Calu3 (cell line): Measurements from ENCODE around the gene PHYHIPL. TPM values are rescaled to one million over a fixed set of nuclear protein-coding genes. Genes with fewer than 3 reads are reported as not detected.

ENCODE experiments used
- BruUV-seq: library from RNA; stranded (reverse); fragments of 400-500 nt; replicated peaks from 2 replicates; lab custom pipeline; 2021; lab: Mats Ljungman, UMichigan
- CTCF ChIA-PET: fragments of 300-600 bp; sonication (Branson Sonifier 250); formaldehyde crosslinking; loops from one replicate; lab custom pipeline; 2022; ENCODE audit warnings: antibody characterized with exemption; lab: Charles Lee
- DNase-seq: peaks from one replicate; pipeline ENCODE4 v3.0.0; 2022
- H3K27ac Mint-ChIP-seq: one replicate; pipeline ENCODE4 v1.8.0; 2022; ENCODE audit warnings: mixed read lengths; ENCODE audit not compliant: unreplicated experiment
- H3K27me3 Mint-ChIP-seq: one replicate; pipeline ENCODE4 v1.8.0; 2022; ENCODE audit warnings: mixed read lengths; ENCODE audit not compliant: unreplicated experiment
- H3K36me3 Mint-ChIP-seq: one replicate; pipeline ENCODE4 v1.8.0; 2022; ENCODE audit warnings: mild to moderate bottlenecking, moderate library complexity, mixed read lengths; ENCODE audit not compliant: insufficient read depth, unreplicated experiment
- H3K4me1 Mint-ChIP-seq: one replicate; pipeline ENCODE4 v1.8.0; 2022; ENCODE audit warnings: mild to moderate bottlenecking, low read depth, mixed read lengths; ENCODE audit not compliant: unreplicated experiment
- H3K4me3 Mint-ChIP-seq: one replicate; pipeline ENCODE4 v1.8.0; 2022; ENCODE audit warnings: mild to moderate bottlenecking, low read depth, moderate library complexity, mixed read lengths; ENCODE audit not compliant: unreplicated experiment
- H3K9me3 Mint-ChIP-seq: one replicate; pipeline ENCODE4 v1.8.0; 2022; ENCODE audit warnings: low read depth, mixed read lengths; ENCODE audit not compliant: unreplicated experiment
- intact Hi-C: fragments of 100-400 bp; cut with micrococcal nuclease; formaldehyde crosslinking; loops from one replicate; pipeline ENCODE4 v1.10.0; 2022; ENCODE audit not compliant: unreplicated experiment
- total RNA-seq: library from RNA; stranded (reverse); gene quantifications from 2 replicates; pipeline ENCODE4 v1.2.3, GENCODE V29; 2022
- TF ChIP-seq, protein P1 (sequence below): fragments of 200-600 bp; IDR thresholded peaks from one replicate; pipeline ENCODE4 v1.8.0; 2022; ENCODE audit warnings: antibody characterized with exemption; ENCODE audit not compliant: unreplicated experiment

The PHYHIPL gene
- total RNA-seq, 1 experiment from 2014 or later: not detected

DNA sequence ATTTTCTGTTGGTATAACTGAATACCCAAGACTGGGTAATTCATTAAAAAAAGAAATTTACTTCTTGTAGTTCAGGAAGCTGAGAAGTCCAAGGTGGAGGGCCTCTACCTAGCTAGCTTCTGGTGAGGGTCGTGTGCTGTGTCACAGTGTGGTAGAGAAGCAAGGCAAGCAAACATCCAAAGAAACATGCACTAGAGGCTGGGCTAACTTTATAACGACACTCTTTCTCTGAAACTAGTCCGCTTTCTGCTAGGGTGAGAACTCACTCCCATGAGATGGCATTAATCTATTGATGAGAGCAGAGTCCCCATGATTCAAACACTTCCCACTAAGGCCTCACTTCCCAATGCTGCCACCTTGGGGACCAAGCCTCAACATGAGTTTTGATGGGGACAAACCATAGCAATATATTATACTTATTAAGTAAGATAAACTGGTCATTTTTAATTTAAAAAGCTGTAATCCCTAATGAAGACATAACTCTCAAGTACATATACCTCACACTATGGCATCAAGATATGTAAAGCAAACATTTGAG is 50.8 kb downstream of the PHYHIPL start:
- CTCF ChIA-PET: no interaction called here
- H3K27ac Mint-ChIP-seq: no peak overlapping the region
- intact Hi-C loops: loop anchor here (2.0 kb wide), 1 partner anchor 274 kb away; no protein-coding TSS in a partner anchor

DNA sequence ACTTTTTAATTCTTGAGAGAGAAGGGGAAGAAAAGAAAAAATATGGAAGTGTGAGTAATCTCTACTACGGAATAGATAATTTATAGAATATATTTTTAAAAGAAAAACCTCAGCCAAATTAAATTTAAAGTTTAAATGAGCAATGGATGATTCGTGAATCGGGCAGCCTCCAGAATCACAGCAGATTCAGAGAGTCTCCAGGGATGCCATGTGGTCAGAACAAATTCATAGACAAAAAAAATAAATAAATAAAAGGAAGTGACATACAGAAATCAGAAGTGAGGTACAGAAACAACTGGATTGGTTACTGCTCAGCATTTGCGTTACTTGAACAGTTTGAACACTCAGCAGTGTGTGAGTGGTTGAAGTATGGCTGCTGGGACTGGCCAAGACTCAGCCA is 53.0 kb downstream of the PHYHIPL start:
- Mint-ChIP-seq H3K27ac (no peak overlapping the region), H3K9me3 (no peaks in the 10 kb centered on the region), H3K4me1 (no peaks in the 10 kb centered on the region), H3K27me3 (no peaks in the 10 kb centered on the region), H3K36me3 (no peaks in the 10 kb centered on the region), H3K4me3 (no peak overlapping the region)
- intact Hi-C loops: no loop called here
- CTCF ChIA-PET: no interaction called here
- no TSS peak for BruUV-seq
- DNase-seq: no peak
- TF ChIP-seq, protein P1, sequence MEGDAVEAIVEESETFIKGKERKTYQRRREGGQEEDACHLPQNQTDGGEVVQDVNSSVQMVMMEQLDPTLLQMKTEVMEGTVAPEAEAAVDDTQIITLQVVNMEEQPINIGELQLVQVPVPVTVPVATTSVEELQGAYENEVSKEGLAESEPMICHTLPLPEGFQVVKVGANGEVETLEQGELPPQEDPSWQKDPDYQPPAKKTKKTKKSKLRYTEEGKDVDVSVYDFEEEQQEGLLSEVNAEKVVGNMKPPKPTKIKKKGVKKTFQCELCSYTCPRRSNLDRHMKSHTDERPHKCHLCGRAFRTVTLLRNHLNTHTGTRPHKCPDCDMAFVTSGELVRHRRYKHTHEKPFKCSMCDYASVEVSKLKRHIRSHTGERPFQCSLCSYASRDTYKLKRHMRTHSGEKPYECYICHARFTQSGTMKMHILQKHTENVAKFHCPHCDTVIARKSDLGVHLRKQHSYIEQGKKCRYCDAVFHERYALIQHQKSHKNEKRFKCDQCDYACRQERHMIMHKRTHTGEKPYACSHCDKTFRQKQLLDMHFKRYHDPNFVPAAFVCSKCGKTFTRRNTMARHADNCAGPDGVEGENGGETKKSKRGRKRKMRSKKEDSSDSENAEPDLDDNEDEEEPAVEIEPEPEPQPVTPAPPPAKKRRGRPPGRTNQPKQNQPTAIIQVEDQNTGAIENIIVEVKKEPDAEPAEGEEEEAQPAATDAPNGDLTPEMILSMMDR: no peak

More for the DNA sequence above, 50.8 kb downstream of the PHYHIPL start:
- no peak overlapping the region for H3K4me3 Mint-ChIP-seq
- no peaks in the 10 kb centered on the region for H3K36me3 Mint-ChIP-seq
- H3K9me3 Mint-ChIP-seq: no peaks in the 10 kb centered on the region
- no peaks in the 10 kb centered on the region for H3K4me1 Mint-ChIP-seq
- DNase-seq: peak; percentile 22
- BruUV-seq: no TSS peak
- TF ChIP-seq, protein P1: no peak
- no peaks in the 10 kb centered on the region for H3K27me3 Mint-ChIP-seq

DNA sequence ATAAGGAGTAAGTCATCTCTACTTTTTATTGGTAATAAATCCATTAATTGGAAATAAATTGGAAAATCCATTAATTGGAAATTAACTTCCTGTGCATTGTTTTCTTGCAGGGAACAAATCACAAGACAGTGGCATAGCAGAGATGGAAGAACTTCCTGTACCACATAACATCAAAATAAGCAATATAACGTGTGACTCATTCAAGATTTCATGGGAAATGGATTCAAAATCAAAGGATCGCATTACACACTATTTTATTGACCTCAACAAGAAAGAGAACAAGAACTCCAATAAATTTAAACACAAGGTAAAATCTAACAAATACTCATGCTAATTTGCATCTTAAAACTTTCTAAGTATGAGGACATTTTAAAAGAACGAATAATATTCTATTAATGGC is 57.8 kb downstream of the PHYHIPL start:
- CTCF ChIA-PET: no interaction called here
- Mint-ChIP-seq H3K36me3 (no peaks in the 10 kb centered on the region), H3K27ac (no peak overlapping the region), H3K9me3 (no peaks in the 10 kb centered on the region), H3K27me3 (no peaks in the 10 kb centered on the region), H3K4me1 (no peaks in the 10 kb centered on the region), H3K4me3 (no peak overlapping the region)
- no TSS peak for BruUV-seq
- DNase-seq: no peak
- intact Hi-C loops: loop anchor here (5.0 to 10.0 kb wide), 2 partner anchors 452 to 801 kb away; no protein-coding TSS in a partner anchor
- TF ChIP-seq, protein P1: no peak

DNA sequence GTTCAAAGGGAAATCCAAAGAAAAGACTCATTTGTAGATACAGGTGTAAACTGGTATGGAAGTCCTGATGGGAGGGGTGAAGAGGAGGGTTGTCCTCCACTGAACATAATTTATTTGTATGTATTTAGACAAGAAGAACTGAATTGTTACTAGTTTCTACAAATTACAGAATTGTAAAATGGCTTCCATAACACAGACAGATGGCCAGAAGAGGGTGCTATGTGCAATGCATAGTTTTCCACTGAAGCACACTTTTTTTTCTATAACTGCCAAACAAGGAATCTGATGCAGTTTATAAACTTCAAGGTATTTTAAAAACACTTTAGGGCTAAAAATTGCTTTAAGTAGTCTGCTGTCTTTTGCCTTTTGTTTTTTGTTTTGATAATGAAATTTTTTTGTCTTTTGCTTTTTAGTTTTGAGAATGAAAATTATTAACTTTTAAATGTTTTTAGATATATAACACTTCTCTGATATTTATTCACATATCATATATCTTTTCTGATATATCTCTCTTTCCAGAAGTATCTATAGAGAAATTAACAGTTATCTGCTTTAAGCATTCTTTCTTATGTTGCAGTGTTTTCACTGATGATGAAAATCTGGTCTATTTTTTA is 58.5 kb downstream of the PHYHIPL start:
- intact Hi-C loops: loop anchor here (5.0 to 10.0 kb wide), 3 partner anchors 453 to 800 kb away; no protein-coding TSS in a partner anchor
- H3K4me1 Mint-ChIP-seq: no peaks in the 10 kb centered on the region
- CTCF ChIA-PET: no interaction called here
- H3K9me3 Mint-ChIP-seq: no peaks in the 10 kb centered on the region
- H3K4me3 Mint-ChIP-seq: no peak overlapping the region
- H3K36me3 Mint-ChIP-seq: no peaks in the 10 kb centered on the region
- TF ChIP-seq, protein P1: peak; percentile 40
- no peak overlapping the region for H3K27ac Mint-ChIP-seq
- DNase-seq: peak; percentile 54
- H3K27me3 Mint-ChIP-seq: no peaks in the 10 kb centered on the region
- no TSS peak for BruUV-seq
